GM18526 (cell line): ENCODE measurements around the gene IFNL3.

ENCODE experiments used
- POLR2A ChIP-seq: IDR thresholded peaks from 3 replicates; pipeline ENCODE4 v1.6.1; 2011; ENCODE audit not compliant: insufficient read length; ENCODE audit errors: extremely low read depth

Gene IFNL3

GRCh38 chr19:39202998-39203355 lies 41.8 kb downstream of the IFNL3 start:
- no peak for TF ChIP-seq POLR2A

- no peak for TF ChIP-seq POLR2A
Measured at GRCh38 chr19:39200803-39201115, 44.0 kb downstream of the IFNL3 start.

- TF ChIP-seq POLR2A, result no peak
Measured at GRCh38 chr19:39200066-39200802, 44.6 kb downstream of the IFNL3 start.

- no peak for TF ChIP-seq POLR2A
Measured at GRCh38 chr19:39199025-39199424, 45.8 kb downstream of the IFNL3 start.

GRCh38 chr19:39197808-39198207 lies 47.0 kb downstream of the IFNL3 start:
- TF ChIP-seq POLR2A, result no peak

- TF ChIP-seq POLR2A, result no peak
Measured at GRCh38 chr19:39196860-39197562, 47.8 kb downstream of the IFNL3 start, which contains the start of gene NCCRP1. Gene NCCRP1 (plus strand): TSS chr19:39196964. CDS start chr19:39196983, 19 bp downstream.

GRCh38 chr19:39196320-39196719 lies 48.5 kb downstream of the IFNL3 start:
- TF ChIP-seq POLR2A, result no peak

- TF ChIP-seq POLR2A, result no peak
Measured at GRCh38 chr19:39195755-39196154, 49.1 kb downstream of the IFNL3 start.

GRCh38 chr19:39194832-39195542 lies 49.8 kb downstream of the IFNL3 start:
- no peak for TF ChIP-seq POLR2A

GRCh38 chr19:39193803-39194202 lies 51.0 kb downstream of the IFNL3 start:
- TF ChIP-seq POLR2A, result no peak
